ENCODE results near the gene PLEKHA4.

- TF ChIP-seq CTCF (IDR thresholded peaks at IDR 0.05 in 2 of 3, conservative IDR thresholded peaks at IDR 0.05 in 1 of 3; ENCODE audit: insufficient read depth in 2 of 3, low read depth in 1 of 3, low read length in 3 of 3) (no peak), BMI1 (IDR thresholded peaks at IDR 0.05; ENCODE audit: low read length) (no peak), USF2 (CRISPR knock-in tag; IDR thresholded peaks at IDR 0.05) (no peak), EZH2 (IDR thresholded peaks at IDR 0.05; ENCODE audit: borderline replicate concordance, low read depth, low read length) (no peak), CEBPB (tag; IDR thresholded peaks at IDR 0.05) (no peak), NR0B1 (IDR thresholded peaks at IDR 0.05; ENCODE audit: partially characterized antibody) (no peak), ZNF695 (CRISPR knock-in tag; IDR thresholded peaks at IDR 0.05) (no peak), ZNF518B (CRISPR knock-in tag; IDR thresholded peaks at IDR 0.05) (no peak), E2F4 (CRISPR knock-in tag; IDR thresholded peaks at IDR 0.05; ENCODE audit: low read depth) (no peak)
These were observed 27.8 kb upstream of the PLEKHA4 start for GRCh38 chr19:48896191-48896720.
